K562 (cell line): ENCODE measurements around the gene AXIN2. TPM values are rescaled to one million over a fixed set of nuclear protein-coding genes. Genes with fewer than 3 reads are reported as not detected.

Source experiments
- ATAC-seq: fragments of 200-7000 bp; cut with Tn5 transposase; 3 replicates; pipeline ENCODE4 v1.9.1; 2020; ENCODE audit warnings: moderate library complexity
- BruUV-seq: library from RNA; stranded (reverse); fragments of 400-500 nt; replicated peaks from 2 replicates; lab custom pipeline; 2021; lab: Mats Ljungman, UMichigan
- CTCF ChIA-PET: fragments of 300-600 bp; formaldehyde crosslinking; extraction: SDS; loops from one replicate; lab custom pipeline; 2021; ENCODE audit warnings: low intra/inter-chr PET ratio; lab: Yijun Ruan, JAX
- POLR2A ChIA-PET: fragments of 300-600, 350-650 bp; sonication (Branson Sonifier 250); formaldehyde crosslinking; extraction: SDS; loops from one replicate; lab custom pipeline; 2021; ENCODE audit warnings: antibody characterized with exemption, inconsistent platforms; lab: Yijun Ruan, JAX
- DNase-seq, 4 experiments: peaks; one replicate each; pipeline versions ENCODE4 v3.0.0 to v3.0.0-alpha.2; 2011 to 2018; ENCODE audit warnings: low spot score in 3 of 4, mixed read lengths in 3 of 4; ENCODE audit errors: extremely low read depth in 1 of 4
- FAIRE-seq: peaks from 2 replicates; lab custom pipeline; 2011; peaks lifted over from hg19 to GRCh38; lab: Jason Lieb, UNC
- H2AFZ ChIP-seq: 2 replicates; pipeline ENCODE4 v1.6.0; 2011; ENCODE audit warnings: low read depth, low read length, control low read depth, inconsistent platforms
- H3K27ac ChIP-seq: fragments of 200-600 bp; 3 replicates; pipeline ENCODE4 v1.8.0; 2011; ENCODE audit warnings: low read depth, mild to moderate bottlenecking, control low read depth, inconsistent platforms, low read length, moderate library complexity, mixed read lengths; ENCODE audit errors: extremely low read depth
- H3K27me3 ChIP-seq, 2 experiments: fragments of 300-600 bp in 1 of 2; 2 replicates in 1 of 2; 3 replicates in 1 of 2; pipeline versions ENCODE4 v1.6.0 to v1.8.0; 2011; ENCODE audit warnings: inconsistent platforms in 2 of 2, low read length in 2 of 2, mild to moderate bottlenecking in 1 of 2, mixed read lengths in 1 of 2, moderate library complexity in 1 of 2; ENCODE audit not compliant: control insufficient read depth in 2 of 2, insufficient read depth in 2 of 2
- H3K36me3 ChIP-seq: fragments of 300-600 bp; 3 replicates; pipeline ENCODE4 v1.8.0; 2011; ENCODE audit warnings: mild to moderate bottlenecking, low read length, inconsistent platforms; ENCODE audit not compliant: control insufficient read depth, insufficient read depth
- H3K4me1 ChIP-seq, 2 experiments: fragments of 200-600 bp in 1 of 2; replicated peaks in 1 of 2; 2 replicates in 1 of 2; 3 replicates in 1 of 2; pipeline versions ENCODE4 v1.5.1 to v1.8.0; 2011; ENCODE audit warnings: inconsistent platforms in 2 of 2, low read length in 2 of 2, mild to moderate bottlenecking in 1 of 2, mixed read lengths in 1 of 2, moderate library complexity in 1 of 2; ENCODE audit not compliant: control insufficient read depth in 2 of 2, insufficient read depth in 2 of 2
- H3K4me2 ChIP-seq: 2 replicates; pipeline ENCODE4 v1.6.1; 2011; ENCODE audit warnings: low read length, control low read depth, inconsistent platforms, mixed read lengths; ENCODE audit not compliant: insufficient read depth
- H3K4me3 ChIP-seq: fragments of 200-600 bp; sonication (generic), shearing (Covaris generic); 2 replicates; pipeline ENCODE4 v1.5.1; 2016; ENCODE audit warnings: control low read depth, inconsistent platforms
- H3K79me2 ChIP-seq: fragments of 200-600 bp; 3 replicates; pipeline ENCODE4 v1.8.0; 2011; ENCODE audit warnings: low read length, inconsistent platforms; ENCODE audit not compliant: control insufficient read depth, insufficient read depth
- H3K9ac ChIP-seq, 2 experiments: 2 replicates each; pipeline versions ENCODE4 v1.6.0 to v1.6.1; 2011; ENCODE audit warnings: low read depth in 2 of 2, low read length in 2 of 2, control low read depth in 1 of 2, inconsistent platforms in 1 of 2, mild to moderate bottlenecking in 1 of 2, mixed read lengths in 1 of 2; ENCODE audit not compliant: insufficient read depth in 1 of 2
- H3K9me1 ChIP-seq: one replicate; pipeline ENCODE4 v1.6.0; 2011; ENCODE audit warnings: inconsistent platforms, mild to moderate bottlenecking, low read length, moderate library complexity; ENCODE audit not compliant: control insufficient read depth, insufficient read depth
- H3K9me3 ChIP-seq: replicated peaks from 2 replicates; pipeline ENCODE4 v1.5.1; 2011; ENCODE audit warnings: low read depth, low read length, inconsistent platforms; ENCODE audit not compliant: control insufficient read depth, insufficient read depth
- H4K20me1 ChIP-seq: replicated peaks from 2 replicates; pipeline ENCODE4 v1.6.1; 2011; ENCODE audit warnings: low read length, inconsistent platforms, mixed read lengths; ENCODE audit not compliant: control insufficient read depth, insufficient read depth
- HNRNPL ChIP-seq: fragments of 200-400 bp; formaldehyde crosslinking; IDR thresholded peaks from 2 replicates; pipeline ENCODE4 v1.6.1; 2017; ENCODE audit warnings: low read depth, mild to moderate bottlenecking, low read length
- IFI16 ChIP-seq: fragments of 250-450 bp; sonication (Bioruptor Pico); IDR thresholded peaks from 2 replicates; pipeline ENCODE4 v2.1.2; 2022; ENCODE audit warnings: mild to moderate bottlenecking, inconsistent platforms
- KDM2B ChIP-seq: fragments of 250-450 bp; sonication (Bioruptor Pico); IDR thresholded peaks from 2 replicates; pipeline ENCODE4 v1.8.0; 2021; ENCODE audit warnings: mild to moderate bottlenecking, moderate library complexity
- SPI1 ChIP-seq: IDR thresholded peaks from 2 replicates; pipeline ENCODE4 v1.6.1; 2011; ENCODE audit warnings: low read depth, low read length, control low read depth, borderline replicate concordance
- ZKSCAN1 ChIP-seq: fragments of 150-350 bp; IDR thresholded peaks from 2 replicates; pipeline ENCODE4 v1.6.1; 2016; ENCODE audit warnings: low read depth, low read length
- WGBS: fragments of 100-300 bp; shearing (Covaris generic); methylation state at CpG from one replicate; pipeline ENCODE4 v1.1.6; 2016; ENCODE audit warnings: low coverage, mixed read lengths; ENCODE audit not compliant: insufficient coverage; ENCODE audit errors: missing lambda C conversion rate; 5-methylcytosine and 5-hydroxymethylcytosine counted together
- in situ Hi-C: fragments of 300-500 bp; cut with MboI; formaldehyde crosslinking; loops from 4 replicates; pipeline ENCODE4 v1.15.0; 2018; ENCODE audit warnings: inconsistent platforms, mixed read lengths
- intact Hi-C: fragments of 100-400 bp; cut with micrococcal nuclease; formaldehyde crosslinking; loops from 2 replicates; pipeline ENCODE4 v1.14.2; 2022
- polyA plus RNA-seq, 8 experiments: library from polyadenylated mRNA; depleted of rRNA in 4 of 8; stranded (reverse) in 5 of 8; unstranded in 3 of 8; fragments of >200 nt; fragmentation: Nextera tagmentation in 2 of 8; fragmentation: Illumina TruSeq in 1 of 8; extraction: Ambion mirVana in 2 of 8; extraction: Trizol in 1 of 8; gene quantifications; 2 replicates each; pipeline versions ENCODE4 v1.2.1 to v1.2.3, GENCODE V29; 2011 to 2014; ENCODE audit warnings: inconsistent platforms in 1 of 8, missing spikeins in 1 of 8
- total RNA-seq, 7 experiments: library from RNA; depleted of rRNA in 6 of 7; stranded (reverse); fragments of >200 nt in 6 of 7; fragmentation: Illumina TruSeq in 2 of 7; extraction: Trizol in 2 of 7; gene quantifications; 2 replicates each; pipeline versions ENCODE4 v1.2.1 to v1.2.3, GENCODE V29; 2011 to 2021; ENCODE audit warnings: low replicate concordance in 1 of 7

Gene AXIN2
- total and polyA plus RNA-seq, 9 of the 15 experiments (the other 6 are each of a cell fraction or from before 2014, with no cell fraction given) = 0.21 to 3.3 (median 1.2) TPM

GRCh38 chr17:65542610-65543009 is 18.8 kb downstream of the AXIN2 start:
- no TSS peak for BruUV-seq
- ChIA-PET POLR2A (interaction anchor here (0.6 kb wide), 2 partner anchors 231 to 310 kb away, joined by 3 read pairs; no protein-coding TSS in a partner anchor), CTCF (no interaction called here)
- peak; percentile 41; the same call in 1 of the 2 replicates for TF ChIP-seq SPI1
- TF ChIP-seq KDM2B (CRISPR knock-in tag) = no peak
- Histone ChIP-seq H3K4me2 (no peak overlapping the region), H3K4me1 (peaks cover 0 to 7% of the 10 kb centered on the region in 2 experiments; a peak in 2 of 5 replicates), H3K9me3 (no peaks in the 10 kb centered on the region), H3K27ac (no peak overlapping the region), H3K36me3 (peaks cover 13% of the 10 kb centered on the region; the same call in 2 of the 3 replicates), H3K9me1 (no peaks in the 10 kb centered on the region), H3K79me2 (peaks cover 24% of the 10 kb centered on the region), H3K9ac (no peak overlapping the region), H3K27me3 (no peaks in the 10 kb centered on the region; a peak in 1 of 5 replicates), H2AFZ (no peak overlapping the region), H4K20me1 (no peaks in the 10 kb centered on the region), H3K4me3 (no peak overlapping the region)
- intact Hi-C loops = no loop called here
- in situ Hi-C loops = no loop called here
- ATAC-seq (no peak), DNase-seq (no peak), FAIRE-seq (no peak)

- no peaks in the 10 kb centered on the region; a peak in 1 of 5 replicates for H3K27me3 ChIP-seq
- no peak overlapping the region for H2AFZ ChIP-seq
- in situ Hi-C loops = no loop called here
- POLR2A ChIA-PET = interaction anchor here (0.6 kb wide), 1 partner anchor 310 kb away, joined by 3 read pairs; no protein-coding TSS in a partner anchor
- H3K9me1 ChIP-seq = no peaks in the 10 kb centered on the region
- H3K4me2 ChIP-seq = no peak overlapping the region
- H3K4me3 ChIP-seq = no peak overlapping the region
- FAIRE-seq = no peak
- H3K4me1 ChIP-seq = peaks cover 0 to 12% of the 10 kb centered on the region in 2 experiments; a peak in 1 of 5 replicates
- H4K20me1 ChIP-seq = no peaks in the 10 kb centered on the region
- 53% methylated on average over 1 of the region's 1 CpG for WGBS
- no peak overlapping the region for H3K27ac ChIP-seq
- no TSS peak for BruUV-seq
- no peaks in the 10 kb centered on the region for H3K9me3 ChIP-seq
- H3K79me2 ChIP-seq = peaks cover 29% of the 10 kb centered on the region
- no peak for TF ChIP-seq HNRNPL
- TF ChIP-seq ZKSCAN1 = peak; percentile 90
- TF ChIP-seq IFI16 (CRISPR knock-in tag) = no peak
- TF ChIP-seq, all 486 proteins: peak for 1
- intact Hi-C loops = no loop called here
- no peak for DNase-seq
- no peak for ATAC-seq
- Histone ChIP-seq H3K36me3 (peaks cover 13% of the 10 kb centered on the region; the same call in 2 of the 3 replicates), H3K9ac (no peak overlapping the region)
- CTCF ChIA-PET = no interaction called here
Observed at GRCh38 chr17:65542067-65542466, 19.4 kb downstream of the AXIN2 start.
